GM19025 (cell line): ENCODE results near the gene ZWILCH.
A peak's percentile ranks its signal among the peaks of the same experiment; 100 is the strongest.
"Not testable (repeated sequence)": the region's sequence is repeated elsewhere in the genome, so short reads cannot be mapped to it uniquely, and the experiment has no call there.

Experiments
- ATAC-seq: cut with Tn5 transposase; IDR thresholded peaks from one replicate; pipeline ENCODE4 v1.9.1; 2021; ENCODE audit warnings: mild to moderate bottlenecking, low read depth, moderate library complexity; ENCODE audit not compliant: unreplicated experiment

ZWILCH gene

DNA sequence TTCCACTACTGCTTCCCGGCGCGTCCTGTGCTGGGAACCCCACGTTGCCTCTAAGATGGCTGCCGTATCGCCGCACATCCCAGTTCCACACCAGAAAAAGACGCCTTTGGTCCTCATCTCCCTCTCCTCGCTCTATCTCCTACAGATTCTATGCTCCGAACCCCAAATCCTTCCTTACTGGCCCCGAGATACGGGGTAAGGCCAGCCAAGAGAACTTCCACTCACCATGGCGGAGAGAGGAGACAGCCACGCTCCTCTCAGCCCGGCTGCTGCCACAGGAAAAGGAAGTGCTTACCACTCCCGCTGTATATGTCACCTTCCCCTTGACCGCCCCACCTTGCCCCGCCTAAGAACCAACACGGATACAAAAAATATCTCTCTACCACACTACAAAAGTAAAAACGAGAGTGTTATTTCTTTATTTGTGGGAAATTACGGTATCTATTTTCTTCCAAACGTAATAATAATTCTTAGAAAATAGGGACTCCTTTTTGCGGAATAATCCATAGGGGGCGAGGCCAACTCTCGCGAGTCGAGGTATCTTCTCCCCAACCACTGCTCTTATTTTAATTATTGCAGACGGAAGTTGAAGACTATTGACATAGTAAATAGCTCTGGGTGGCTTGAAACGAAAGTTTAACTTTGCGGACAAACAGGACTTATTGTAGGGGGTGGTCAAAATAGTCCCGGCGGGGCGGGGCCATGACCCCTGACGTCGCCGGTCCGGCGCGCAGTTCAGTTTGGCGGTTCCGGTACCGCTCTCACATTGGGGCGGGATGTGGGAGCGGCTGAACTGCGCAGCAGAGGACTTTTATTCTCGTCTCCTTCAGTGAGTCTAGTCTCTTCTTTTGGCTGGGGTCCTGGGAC lies at the start of gene ZWILCH, which contains the start of gene RPL4:
ZWILCH (plus strand) TSS at position 764 of the 867 bp plus-strand sequence; CDS start at position 777, 13 bp downstream.
RPL4 (minus strand) TSS at position 293 of the 867 bp plus-strand sequence; CDS start at position 228, 65 bp downstream.
- ATAC-seq, result peak; percentile 66

DNA sequence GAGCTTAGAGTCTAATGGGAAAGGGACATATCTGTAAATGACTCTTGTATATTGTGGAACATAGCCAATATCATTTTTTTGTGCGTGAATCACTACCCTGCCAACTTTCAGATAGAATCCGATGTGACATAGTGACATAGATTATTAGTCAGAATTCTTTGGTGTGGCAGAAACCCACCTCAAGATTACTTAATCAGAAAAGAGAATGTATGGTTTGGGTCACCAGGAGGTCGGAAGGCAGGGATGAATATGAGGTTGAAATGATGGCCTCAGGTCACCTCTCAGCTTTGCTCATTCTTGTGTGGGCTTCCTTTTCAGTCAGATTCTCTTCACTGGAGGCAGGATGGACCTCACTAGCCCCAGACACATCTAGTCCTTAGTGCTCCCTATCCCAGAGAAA lies 48.9 kb upstream of the ZWILCH start:
- ATAC-seq, result no peak

- no peak for ATAC-seq
Observed at GRCh38 chr15:66459818-66460615, 45.1 kb upstream of the ZWILCH start.

DNA sequence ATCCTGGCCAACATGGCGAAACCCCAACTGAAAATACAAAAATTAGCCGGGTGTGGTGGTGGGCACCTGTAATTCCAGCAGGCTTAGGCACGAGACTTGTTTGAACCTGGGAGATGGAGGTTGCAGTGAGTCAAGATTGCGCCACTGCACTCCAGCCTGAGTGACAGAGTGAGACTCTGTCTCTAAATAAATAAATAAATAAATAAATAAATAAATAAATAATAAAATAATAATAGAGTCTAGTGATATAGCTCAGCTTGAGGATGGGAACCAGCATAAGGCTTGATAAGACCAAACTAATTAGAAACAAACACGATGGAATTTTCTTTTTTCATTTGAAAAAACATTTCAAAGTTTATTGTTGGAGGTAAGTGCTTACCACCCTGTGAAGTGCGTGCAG lies 43.8 kb upstream of the ZWILCH start:
- not testable (repeated sequence) for ATAC-seq

GRCh38 chr15:66461917-66462316 lies 43.2 kb upstream of the ZWILCH start:
- ATAC-seq, result no peak

DNA sequence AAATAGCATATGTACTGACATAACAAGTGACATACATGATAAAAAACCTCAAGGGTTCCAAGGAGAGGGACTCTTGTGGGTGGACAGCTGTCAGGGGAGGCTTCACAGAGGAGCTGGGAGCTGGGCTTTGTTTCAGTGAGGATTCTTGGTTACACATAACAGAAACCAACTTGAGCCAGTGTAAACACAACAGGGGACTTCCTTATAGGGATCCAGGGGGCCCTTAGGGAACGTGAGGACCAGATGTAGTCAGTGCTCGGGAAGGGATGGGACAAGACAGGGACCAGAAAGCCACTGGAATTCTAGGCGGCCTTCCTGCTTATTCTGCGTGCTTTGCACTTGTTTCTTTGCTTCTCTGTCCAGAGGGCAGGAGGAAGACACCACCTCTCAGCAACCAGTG lies 42.5 kb upstream of the ZWILCH start:
- ATAC-seq, result no peak

DNA sequence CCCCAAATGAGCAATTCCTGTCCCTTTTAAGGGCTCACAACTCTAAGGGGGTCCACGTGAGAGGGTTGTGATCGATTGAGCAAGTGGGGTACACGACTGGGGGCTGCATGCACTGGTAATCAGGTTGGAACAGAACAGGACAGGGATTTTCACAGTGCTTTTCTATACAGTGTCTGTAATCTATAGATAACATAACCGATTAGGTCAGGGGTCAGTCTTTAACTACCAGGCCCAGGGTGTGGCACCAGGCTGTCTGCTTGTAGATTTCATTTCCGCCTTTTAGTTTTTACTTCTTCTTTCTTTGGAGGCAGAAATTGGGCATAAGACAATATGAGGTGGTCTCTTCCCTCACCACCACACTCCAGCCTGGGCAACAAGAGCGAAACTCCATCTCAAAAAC lies 39.8 kb upstream of the ZWILCH start:
- not testable (repeated sequence) for ATAC-seq

GRCh38 chr15:66467162-66468040 lies 37.7 kb upstream of the ZWILCH start:
- ATAC-seq, result not testable (repeated sequence)

GRCh38 chr15:66470825-66471224 lies 34.3 kb upstream of the ZWILCH start:
- ATAC-seq, result not testable (repeated sequence)

- peak; percentile 87 for ATAC-seq
Observed at GRCh38 chr15:66472176-66472999, 32.7 kb upstream of the ZWILCH start.

- no peak for ATAC-seq
Observed at GRCh38 chr15:66474135-66474534, 31.0 kb upstream of the ZWILCH start.

DNA sequence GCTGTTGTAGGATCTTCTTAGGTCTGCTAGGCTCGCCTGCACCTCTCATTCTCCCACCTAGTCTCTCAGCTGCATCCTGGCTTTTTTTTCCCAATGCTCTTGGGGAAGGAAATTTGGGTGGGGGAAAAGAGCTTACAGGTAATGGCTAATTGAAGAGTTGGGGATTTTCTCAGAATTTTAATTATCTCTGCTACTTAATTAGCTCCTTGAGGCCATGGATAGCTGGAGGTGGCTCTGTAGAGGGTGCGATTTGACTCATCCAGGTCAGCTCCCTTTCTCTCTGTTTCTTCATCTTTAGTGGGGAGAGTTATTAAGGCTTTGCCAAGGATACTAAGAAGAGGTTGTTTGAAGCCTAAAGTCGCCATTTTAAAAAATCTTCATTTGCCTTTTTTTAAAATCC lies 30.2 kb upstream of the ZWILCH start:
- ATAC-seq, result no peak

GRCh38 chr15:66476535-66476934 lies 28.6 kb upstream of the ZWILCH start:
- ATAC-seq, result no peak

DNA sequence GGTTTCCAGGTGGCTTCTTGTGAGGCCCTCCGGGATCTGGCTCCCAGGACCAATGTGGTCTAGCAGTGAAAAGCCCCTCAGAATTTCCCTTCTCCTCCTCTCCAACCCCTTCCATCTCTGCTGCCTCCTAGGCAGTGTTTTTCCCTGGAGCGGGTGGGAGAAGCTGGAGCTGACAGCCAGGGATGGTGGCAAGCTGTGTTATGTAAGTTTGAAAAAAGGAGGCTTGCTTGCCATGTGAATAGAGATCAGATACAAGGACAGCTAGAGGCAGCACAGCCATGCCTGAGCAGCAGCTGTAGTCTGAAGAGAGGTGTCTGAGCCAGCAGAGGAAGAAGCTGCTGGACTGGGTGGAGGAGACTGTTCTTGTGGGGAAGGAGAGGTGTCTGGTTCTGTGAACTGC lies 28.1 kb upstream of the ZWILCH start:
- ATAC-seq, result no peak

GRCh38 chr15:66480267-66480666 lies 24.9 kb upstream of the ZWILCH start:
- no peak for ATAC-seq

DNA sequence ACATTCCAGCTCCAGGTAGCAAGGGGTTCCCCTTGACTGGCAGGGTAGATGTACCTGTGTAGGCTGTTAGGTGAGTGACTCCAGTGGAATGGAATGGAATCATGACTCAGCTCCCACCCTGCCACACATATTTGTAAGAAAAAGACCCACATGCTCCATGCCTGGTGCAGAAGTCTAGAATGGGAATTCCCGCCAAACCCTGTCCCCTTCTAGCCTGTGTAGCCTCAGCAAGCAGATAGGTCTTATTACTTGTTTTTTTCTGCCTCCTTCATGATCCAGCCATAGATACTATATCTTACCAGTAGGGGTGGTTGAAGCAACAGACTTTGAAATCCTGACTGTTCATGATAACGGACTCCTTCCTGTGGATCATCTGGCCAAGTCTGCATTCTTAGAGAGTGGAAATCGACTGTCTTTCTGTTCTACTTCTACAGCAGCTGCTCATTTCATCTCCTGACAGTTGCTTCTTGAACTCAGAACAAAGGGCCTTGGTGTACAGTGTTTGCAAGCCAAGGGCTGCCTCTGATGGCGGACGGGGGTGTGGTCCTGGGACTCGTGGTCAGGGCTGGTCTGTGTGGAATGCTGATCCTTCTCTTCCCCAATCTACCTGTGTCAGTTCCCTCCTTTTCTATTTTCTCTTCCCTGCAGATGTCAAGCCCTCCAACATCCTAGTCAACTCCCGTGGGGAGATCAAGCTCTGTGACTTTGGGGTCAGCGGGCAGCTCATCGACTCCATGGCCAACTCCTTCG lies 23.8 kb upstream of the ZWILCH start:
- no peak for ATAC-seq

- ATAC-seq, result no peak
Observed at GRCh38 chr15:66482539-66482938, 22.6 kb upstream of the ZWILCH start.

GRCh38 chr15:66483131-66483566 lies 22.0 kb upstream of the ZWILCH start:
- ATAC-seq, result no peak
